ENCODE measurements around the gene KIF27.
"Not testable (repeated sequence)": the region's sequence is repeated elsewhere in the genome, so short reads cannot be mapped to it uniquely, and the experiment has no call there.

The KIF27 gene

DNA sequence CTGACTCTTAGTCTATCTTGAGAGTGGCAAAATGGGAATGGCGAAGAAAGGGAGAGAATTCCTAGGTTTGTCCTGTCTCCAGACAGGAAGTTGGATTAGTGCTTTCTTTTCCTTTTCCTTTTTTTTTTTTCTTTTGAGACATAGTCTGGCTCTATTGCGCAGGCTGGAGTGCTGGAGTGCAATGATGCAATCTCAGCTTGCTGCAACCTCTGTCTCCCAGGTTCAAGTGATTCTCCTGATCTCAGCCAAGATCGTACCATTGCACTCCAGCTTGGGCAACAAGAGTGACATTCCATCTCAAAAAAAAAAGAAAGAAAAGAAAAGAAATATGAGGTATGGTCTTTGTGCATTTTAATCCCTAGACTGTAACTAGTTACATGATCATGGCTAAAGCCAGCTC, 12.6 kb upstream of the KIF27 start:
- DNase-seq (ENCODE audit: low spot score), result no peak

DNA sequence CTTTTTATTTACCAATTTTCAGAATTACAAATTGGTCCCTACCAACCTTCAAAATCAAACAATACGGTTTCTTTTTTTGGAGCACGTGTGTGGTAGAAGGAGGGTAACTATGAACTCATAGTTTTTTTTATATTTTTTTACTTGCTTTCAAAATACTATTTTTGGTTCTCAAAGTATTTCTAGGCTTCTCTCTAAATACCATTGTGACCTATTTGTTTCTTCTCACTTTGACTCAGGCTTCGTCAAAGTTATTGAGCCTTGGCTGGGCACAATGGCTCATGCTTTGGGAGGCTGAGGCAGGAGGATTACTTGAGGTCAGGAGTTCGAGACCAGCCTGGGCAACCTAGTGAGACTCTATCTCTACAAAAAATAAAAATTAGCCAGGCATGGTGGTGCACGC, 11.6 kb upstream of the KIF27 start:
- no peak for DNase-seq (ENCODE audit: low spot score)

DNA sequence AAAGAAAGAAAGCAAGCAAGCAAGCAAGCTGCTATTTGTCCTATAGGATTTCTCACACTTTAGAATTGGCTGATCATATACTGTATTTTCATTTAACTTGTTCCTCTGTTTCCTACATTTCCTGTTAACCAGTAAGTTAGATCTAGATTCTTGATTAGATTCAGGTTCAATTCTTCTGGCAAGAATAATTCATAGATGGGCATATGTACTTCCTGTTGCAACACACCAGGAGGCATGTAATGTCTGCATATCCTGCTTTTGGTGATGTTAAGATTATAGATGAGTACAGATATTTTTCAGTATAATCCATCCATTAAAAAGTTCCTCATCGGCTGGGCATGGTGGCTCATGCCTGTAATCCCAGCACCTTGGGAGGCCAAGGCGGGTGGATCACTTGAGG, 10.8 kb upstream of the KIF27 start:
- DNase-seq (ENCODE audit: low spot score), result no peak

DNA sequence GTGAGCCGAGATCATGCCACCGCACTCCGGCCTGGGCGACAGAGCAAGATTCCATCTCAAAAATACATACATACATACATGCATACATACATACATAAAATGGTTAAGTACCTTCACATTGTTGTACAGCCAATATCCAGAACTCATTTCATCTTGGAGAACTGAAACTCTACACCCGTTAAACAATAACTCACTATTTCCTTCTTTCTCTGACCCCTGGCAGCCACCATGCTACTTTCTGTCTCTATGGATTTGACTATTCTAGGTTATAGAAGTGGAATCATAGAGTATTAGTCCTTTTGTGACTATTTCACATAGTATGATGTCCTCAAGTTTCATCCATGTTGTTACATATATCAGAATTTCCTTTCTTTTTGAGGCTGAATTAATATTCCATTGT, 9.6 kb upstream of the KIF27 start:
- no peak for DNase-seq (ENCODE audit: low spot score)

DNA sequence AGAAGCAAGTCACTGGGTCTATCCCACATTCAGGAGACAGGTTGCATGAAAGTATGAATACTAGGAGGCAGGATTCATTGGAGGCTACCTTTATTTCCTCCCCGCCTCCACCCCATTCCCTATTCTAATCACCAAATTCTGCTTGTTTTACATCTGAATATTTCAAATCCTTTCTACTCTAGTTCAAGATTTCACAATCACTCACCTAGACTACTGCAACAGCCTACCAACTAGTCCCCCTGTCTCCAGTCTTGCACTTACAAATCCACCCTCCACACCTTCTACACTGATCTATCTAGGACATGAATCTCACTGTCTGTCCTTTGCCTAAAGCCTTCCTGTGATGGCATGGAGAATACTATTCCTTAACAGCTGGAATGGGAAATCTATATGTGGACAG, 6.4 kb upstream of the KIF27 start:
- DNase-seq (ENCODE audit: low spot score), result no peak

DNA sequence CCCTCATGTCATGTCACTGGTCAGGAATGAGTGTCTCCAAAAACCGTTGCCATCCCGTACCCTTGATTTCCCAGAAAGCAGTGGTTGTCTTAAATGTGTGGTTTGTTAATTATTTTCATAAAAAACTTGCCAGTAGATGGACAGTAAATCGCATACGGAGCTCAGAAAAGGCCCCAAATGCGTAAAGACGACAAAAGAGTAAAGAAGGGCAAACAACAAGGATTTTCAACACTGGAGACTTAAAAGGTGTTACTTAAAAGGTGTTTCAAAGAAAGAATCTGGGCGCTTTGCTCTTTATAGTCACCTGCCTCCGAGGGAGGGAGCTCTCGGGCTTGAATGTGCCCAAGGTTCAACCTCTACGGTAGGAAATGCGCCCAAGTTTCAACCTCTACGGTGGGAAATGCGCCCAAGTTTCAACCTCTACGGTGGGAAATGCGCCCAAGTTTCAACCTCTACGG, 734 bp downstream of the KIF27 start:
- DNase-seq (ENCODE audit: low spot score), result no peak

DNA sequence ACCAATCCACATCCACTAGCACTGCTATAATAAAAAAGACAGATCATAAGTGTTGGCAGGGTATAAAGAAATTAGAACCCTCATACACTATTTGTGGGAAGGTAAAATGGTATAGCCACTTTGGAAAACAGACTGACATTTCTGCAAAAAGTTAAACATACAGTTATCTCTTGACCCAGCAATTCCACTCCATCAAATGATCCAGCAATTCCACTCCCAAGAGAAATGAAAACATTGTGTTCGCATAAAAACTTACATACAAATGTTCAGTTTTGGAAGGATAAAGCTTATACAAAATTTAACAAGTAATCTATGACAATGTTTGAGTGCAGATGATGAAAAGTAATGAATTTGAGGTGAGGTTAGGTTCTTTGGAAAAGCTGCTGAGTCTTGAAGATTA, 2.1 kb downstream of the KIF27 start:
- DNase-seq (ENCODE audit: low spot score), result no peak

DNA sequence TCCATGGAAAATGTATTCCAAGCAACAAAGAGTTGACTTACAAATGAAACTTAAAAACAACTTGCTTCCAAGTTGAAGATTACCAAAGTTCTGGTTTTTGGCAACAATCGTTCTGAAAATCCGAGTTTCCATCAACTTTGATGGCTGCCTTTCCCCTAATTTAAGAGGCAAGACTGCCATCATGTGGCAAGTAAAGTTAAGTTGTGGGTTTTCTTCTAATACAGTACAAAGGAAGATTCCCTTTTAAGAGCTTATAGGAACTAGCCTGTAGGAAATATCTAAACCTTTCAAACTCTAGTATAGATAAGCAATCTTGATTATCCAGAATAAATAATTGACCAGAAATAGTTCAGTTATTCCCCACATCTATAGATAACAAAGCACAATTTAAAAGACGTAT, 9.0 kb downstream of the KIF27 start:
- DNase-seq (ENCODE audit: low spot score), result not testable (repeated sequence)

DNA sequence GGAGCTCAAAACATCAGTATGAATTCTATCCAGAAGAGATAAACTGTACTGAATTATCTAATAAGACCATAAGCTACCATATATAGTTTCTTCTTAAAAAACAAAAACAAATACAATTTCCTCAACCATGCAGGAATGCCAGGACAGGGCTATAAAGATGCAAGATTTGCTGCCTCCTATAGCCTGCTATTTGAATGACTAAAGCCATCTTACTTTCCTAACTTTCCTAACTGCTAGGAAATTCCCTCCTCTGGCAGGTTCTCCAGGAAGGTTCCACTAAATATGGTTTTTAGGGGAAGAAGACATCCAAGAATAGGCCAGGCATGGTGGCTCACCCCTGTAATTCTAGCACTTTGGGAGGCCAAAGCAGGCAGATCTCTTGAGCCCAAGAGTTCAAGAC, 15.1 kb downstream of the KIF27 start:
- no peak for DNase-seq (ENCODE audit: low spot score)

DNA sequence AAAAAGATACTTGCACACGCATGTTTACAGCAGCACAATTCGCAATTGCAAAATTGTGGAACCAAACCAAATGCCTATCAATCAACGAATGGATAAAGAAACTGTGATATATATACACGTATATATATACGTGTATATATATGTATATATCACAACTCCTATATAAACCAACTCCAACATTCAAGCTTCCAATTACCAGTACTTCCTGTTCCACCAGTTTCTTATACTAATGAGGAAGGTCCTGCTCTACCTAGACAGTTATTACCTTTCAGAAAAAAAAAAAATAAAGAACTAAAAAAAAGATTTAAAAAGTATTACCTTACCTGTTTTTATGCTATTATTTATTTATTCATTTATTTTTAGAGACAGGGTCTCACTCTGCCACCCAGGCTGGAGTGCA, 20.6 kb downstream of the KIF27 start:
- not testable (repeated sequence) for DNase-seq (ENCODE audit: low spot score)

DNA sequence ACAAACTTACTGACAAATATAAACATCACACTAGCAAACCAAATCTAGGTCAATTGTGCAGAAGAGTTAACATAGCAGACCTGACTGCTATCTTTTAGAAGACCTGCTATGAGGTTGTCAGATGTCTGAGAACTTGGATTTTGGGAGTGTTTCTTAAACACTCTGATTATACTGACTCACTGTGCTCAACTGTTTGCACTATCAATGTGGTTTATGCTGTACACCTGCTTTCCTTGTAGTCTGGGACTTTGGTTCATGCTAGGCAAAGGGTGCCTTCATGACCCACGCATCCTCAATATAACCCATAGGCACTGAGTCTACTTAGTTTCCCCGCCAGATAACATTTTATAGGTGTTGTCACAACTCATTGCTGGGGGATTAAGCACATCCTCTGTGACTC, 26.9 kb downstream of the KIF27 start:
- not testable (repeated sequence) for DNase-seq (ENCODE audit: low spot score)

DNA sequence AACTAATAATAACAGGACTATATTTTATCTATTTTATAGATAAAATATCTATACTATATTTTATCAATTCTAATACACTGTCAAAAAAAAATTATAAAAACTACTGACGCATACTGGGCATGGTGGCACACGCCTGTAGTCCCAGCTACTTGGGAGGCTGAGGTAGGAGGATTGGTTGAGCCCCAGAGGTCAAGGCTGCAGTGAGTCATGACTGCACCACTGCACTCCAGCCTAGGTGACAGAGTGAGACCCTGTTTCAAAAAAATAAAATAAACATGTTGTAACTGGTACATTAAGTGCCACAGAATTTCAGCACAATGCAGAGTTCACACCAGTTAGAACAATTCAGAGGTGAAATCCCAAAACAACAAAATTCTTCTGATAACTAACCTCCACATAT, 34.7 kb downstream of the KIF27 start:
- not testable (repeated sequence) for DNase-seq (ENCODE audit: low spot score)

DNA sequence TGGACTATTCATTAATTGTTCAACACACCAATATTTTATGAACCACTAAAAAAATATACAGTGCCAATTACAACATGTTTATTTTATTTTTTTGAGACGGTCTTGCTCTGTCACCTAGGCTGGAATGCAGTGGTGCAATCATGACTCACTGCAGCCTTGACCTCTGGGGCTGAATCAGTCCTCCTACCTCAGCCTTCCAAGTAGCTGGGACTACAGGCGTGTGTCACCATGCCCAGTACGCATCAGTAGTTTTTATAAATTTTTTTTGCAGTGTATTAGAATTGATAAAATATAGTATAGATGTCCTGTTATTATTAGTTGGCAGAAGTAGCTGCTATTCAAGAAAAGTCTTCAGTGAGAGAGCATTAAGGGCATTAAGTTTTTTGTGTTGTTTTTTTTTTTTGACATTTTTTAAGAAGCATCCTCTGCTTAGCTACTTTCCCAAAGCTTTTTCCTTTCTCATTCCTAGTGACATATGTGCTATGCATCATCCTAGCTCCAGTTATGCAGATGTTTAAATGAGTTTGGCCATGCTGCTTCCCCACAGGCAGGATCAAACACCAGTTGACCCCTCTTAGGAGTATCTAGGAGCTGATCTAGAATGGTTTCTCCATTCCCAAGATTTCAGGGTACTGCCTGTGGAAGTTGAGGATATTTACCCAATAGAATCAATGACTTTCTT, 35.5 kb downstream of the KIF27 start:
- DNase-seq (ENCODE audit: low spot score), result not testable (repeated sequence)

DNA sequence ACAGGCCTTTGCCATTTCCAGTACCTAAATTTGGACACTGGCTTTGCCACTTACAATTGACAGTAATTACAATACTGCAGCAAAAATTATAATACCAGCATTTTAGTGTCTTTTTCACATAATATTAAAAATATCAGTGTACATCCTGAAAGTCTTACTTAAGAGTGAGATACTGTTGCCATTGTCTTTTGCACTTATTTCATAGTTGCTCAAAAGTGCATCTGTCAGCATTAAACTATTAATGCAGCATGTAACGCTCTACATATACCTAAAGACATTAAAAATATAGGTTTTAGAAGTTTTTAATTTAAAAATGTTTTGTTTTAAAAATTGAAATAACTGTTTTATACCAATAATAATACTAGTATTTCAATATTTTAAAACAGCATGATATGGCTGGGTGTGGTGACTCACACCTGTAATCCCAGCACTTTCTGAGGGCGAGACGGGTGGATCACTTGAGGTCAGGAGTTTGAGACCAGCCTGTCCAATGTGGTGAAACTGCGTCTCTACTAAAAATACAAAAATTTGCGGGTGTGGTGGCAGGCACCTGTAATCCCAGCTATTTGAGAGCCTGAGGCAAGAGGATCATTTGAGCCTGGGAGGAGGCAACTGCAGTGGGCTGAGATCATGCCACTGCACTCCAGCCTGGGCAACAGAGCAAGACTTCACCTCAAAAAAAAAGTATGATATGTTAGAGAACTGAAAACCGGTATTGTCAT, 39.4 kb downstream of the KIF27 start:
- not testable (repeated sequence) for DNase-seq (ENCODE audit: low spot score)

DNA sequence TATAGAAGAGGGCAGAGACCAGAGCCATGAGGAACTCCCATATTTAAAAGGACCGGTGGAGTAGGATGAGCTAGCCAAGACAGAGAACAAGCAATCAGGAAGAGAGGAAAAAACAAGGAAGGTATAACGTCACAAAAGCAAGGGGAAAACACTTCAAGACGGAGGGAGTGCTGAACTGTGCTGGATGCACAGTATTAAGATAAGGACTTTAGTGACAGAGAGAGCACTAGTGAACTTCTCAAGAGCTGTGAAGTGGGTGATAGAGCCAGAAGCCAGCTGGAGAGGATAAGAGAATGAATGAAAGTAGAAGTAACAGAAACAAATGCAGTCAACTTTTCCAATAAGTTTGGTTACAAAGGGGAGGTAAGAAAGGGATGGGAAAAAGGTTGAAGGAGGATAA, 45.7 kb downstream of the KIF27 start:
- not testable (repeated sequence) for DNase-seq (ENCODE audit: low spot score)

DNA sequence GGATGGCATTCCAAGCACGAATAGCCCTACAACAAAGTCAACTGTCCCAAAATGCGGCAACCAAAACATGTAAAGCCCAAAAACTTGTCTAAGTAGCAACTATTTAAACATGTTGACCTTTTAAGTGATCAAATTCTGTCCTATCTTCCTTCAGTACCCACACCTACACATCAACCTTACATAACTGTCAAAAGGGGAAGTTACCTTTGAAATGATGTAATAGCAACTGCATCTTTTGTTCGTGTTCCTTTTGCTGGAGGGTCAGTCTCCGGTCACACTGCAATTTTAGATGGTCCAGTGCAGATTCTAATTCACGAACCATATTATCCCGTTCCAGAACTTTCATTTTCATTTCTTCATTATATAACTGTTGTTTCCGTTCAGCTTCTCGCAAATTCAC, 71.3 kb downstream of the KIF27 start:
- not testable (repeated sequence) for DNase-seq (ENCODE audit: low spot score)

DNA sequence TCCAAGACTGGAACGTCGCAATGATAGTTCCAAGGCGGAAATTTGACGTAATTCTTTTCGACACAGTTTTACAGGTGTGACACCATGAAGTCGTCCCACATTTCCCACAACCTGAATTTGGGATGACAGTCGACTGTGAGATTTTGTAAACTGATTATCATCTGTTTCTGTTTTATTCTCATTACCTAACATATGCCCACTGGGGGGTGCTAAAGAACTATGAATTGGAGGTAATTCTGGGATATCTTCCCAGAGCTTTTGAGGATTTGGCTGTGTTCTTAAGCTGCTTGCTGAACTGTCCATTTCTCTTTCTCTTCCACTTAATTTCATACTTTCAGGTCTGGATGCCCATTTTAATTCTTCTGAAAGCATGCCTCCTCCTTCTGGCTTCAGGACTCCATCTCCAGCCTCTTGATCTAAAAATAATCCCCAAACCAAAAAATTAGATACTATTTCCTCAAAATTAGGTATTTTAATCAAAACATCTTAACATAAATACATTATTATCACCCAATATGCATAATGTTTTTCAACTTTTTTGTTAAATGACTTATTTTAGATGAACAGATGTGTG, 84.1 kb downstream of the KIF27 start:
- DNase-seq (ENCODE audit: low spot score), result not testable (repeated sequence)

DNA sequence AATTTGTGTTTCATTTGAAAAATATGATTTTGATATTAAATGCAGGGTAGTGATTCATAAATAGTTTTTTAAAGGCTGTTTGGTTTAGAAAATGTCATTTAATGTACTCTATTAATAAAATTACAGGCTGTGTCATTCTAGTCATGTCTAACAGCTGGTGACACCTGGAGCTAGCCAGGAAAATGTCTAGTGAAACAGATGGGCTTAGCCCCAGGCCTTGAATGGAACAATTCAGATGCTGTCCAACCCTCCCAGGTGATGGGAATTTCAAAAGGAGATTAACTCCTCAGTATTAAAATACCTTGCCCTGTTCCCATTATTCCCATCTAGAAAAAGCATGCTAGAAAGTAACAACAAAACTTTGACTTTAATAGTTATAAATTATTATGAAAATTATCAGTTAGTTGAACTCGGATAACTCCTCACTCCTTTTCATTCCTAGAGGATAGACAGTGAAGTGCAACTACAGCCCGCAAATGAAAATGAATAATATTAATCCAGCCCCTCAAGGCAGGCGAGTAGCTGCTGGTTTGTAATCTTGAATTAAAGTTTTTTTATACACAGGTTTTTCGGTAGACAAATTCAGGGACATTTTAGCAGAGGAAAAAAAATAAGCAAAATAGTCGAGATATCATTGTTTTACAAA, 90.7 kb downstream of the KIF27 start:
- DNase-seq (ENCODE audit: low spot score), result not testable (repeated sequence)

DNA sequence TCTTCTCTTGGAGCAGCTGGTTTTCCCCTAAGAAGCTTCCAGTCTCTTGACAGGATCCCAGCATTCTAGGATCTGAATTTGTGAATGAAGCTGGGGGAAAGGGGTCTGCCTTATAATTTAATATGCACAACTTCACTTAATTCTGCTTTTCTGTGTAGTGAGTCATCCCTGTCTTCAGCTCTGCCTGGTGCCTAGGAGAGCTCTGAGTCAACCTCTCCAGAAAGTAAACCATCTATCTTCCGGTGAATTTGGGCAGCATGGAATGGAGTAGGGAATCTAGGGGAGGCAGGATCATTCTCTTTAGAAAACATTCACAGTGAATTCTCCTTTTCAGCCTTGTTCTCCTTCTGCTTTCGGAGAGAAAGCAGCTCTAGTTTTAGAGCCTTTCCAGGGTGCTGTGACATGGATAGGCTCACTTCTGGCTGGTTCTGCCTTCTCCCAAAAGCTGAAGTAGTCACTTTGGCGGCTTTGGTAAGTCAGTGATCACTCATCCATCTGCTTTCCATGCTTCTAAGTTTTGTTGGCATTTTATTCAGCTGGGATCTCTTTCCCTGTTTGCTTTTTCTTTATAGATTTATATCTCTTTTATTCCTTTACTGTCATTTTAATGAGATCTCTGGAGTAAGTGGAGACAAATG, 96.1 kb downstream of the KIF27 start:
- DNase-seq (ENCODE audit: low spot score), result peak; percentile 35

DNA sequence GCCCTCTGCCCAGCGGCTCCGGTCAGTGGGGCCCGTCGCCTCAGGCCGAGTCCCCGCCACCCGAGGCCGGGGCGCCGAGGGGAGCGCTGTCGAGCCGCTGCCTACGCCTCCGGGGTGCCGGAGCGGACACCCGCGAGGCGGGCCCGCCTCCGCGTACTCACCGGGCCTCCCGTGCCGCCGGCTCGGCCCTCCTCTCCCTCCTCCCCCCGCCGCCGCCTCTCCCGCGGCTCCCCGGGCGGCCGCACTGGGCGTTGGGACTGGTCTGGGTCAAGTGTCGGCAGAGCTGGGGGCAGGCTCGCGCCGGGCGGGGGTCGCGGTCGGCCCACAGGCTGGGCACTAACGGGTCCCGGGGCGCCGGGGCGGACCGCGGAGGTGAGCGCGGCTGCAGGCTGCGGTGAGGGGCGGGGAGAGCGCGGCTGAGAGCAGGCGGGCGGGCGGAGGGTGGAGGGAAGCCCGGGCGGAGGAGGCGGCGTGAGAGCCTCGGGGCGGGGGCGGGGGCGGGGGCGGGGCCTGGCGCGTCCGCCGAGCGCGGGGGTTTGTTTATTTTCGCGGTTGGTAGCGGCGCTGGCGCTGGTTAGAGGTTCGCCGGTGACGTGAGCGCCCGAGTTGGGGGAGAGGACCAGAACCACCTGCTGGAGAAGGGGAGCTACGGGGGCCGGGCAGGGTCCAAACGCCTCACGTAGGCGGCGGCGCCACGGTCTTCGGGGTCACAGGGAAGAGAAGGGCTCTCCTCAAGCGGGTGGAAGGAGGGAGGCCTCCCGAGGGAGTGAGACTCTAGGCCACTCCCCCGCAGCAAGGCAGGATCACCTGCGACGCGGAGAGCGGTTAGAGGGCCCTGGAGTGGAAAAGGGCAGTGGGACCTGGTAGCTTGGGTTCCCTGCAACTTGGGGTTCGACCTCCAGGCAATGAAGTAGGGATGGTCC, 103.6 kb downstream of the KIF27 start, which contains the start of gene GKAP1:
GKAP1 (minus strand) TSS at position 414 of the 923 bp plus-strand sequence. CDS start 11,252 bp downstream, outside the sequence.
- peak; percentile 78 for DNase-seq (ENCODE audit: low spot score)

DNA sequence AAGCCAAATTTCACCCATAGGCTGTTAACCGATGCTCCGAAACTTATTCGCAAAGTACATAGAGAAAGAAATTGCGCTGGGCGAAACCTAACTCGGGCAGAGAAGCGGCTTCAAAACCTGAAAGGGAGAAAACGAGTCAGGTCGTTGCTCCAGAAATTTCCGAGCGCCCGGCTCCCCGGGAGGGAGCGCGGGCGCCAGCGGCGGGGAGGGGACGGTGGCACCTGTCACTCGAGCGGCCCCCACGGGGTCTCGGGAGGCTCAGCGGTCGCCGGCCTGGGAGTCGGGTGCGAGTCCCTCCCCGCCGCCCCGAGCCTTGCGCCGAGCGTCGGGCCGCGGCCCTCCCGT, 104.2 kb downstream of the KIF27 start:
- DNase-seq (ENCODE audit: low spot score), result not testable (repeated sequence)

Data from AG08396 (cell line).